Activated CD8-positive, alpha-beta memory T cell treated with anti-CD3 and anti-CD28 coated beads, Interleukin-2, amount 50 U/mL, for 48 hours (primary cell): ENCODE measurements around the gene GLCCI1.

Source experiments
- DNase-seq: peaks from one replicate; pipeline ENCODE4 v3.0.0-alpha.2; 2020

GLCCI1 gene

GRCh38 chr7:8105449-8106095 lies 137.0 kb downstream of the GLCCI1 start:
- DNase-seq, result no peak

- no peak for DNase-seq
Measured at GRCh38 chr7:8109196-8110022, 140.8 kb downstream of the GLCCI1 start.

GRCh38 chr7:8111282-8111960 lies 142.8 kb downstream of the GLCCI1 start:
- DNase-seq, result no peak

GRCh38 chr7:8112685-8113084 lies 144.1 kb downstream of the GLCCI1 start:
- no peak for DNase-seq

- DNase-seq, result no peak
Measured at GRCh38 chr7:8113184-8113583, 144.6 kb downstream of the GLCCI1 start.

GRCh38 chr7:8114175-8114574 lies 145.6 kb downstream of the GLCCI1 start:
- no peak for DNase-seq

GRCh38 chr7:8115547-8116402 lies 147.2 kb downstream of the GLCCI1 start:
- DNase-seq, result no peak

- no peak for DNase-seq
Measured at GRCh38 chr7:8117195-8117594, 148.6 kb downstream of the GLCCI1 start.

GRCh38 chr7:8119262-8119661 lies 150.7 kb downstream of the GLCCI1 start:
- DNase-seq, result no peak

- DNase-seq, result no peak
Measured at GRCh38 chr7:8120390-8121058, 151.9 kb downstream of the GLCCI1 start.

GRCh38 chr7:8121243-8121642 lies 152.6 kb downstream of the GLCCI1 start:
- no peak for DNase-seq

- DNase-seq, result peak; percentile 83
Measured at GRCh38 chr7:8125680-8126444, 157.3 kb downstream of the GLCCI1 start.

GRCh38 chr7:8126601-8127167 lies 158.1 kb downstream of the GLCCI1 start:
- DNase-seq, result no peak

GRCh38 chr7:8128449-8129317 lies 160.1 kb downstream of the GLCCI1 start:
- no peak for DNase-seq

GRCh38 chr7:8129318-8129659 lies 160.7 kb downstream of the GLCCI1 start:
- DNase-seq, result no peak

GRCh38 chr7:8130663-8131062 lies 162.1 kb downstream of the GLCCI1 start:
- DNase-seq, result no peak

GRCh38 chr7:8131694-8132605 lies 163.4 kb downstream of the GLCCI1 start:
- no peak for DNase-seq

- DNase-seq, result no peak
Measured at GRCh38 chr7:8133188-8133848, 164.7 kb downstream of the GLCCI1 start.
